HG03571 (cell line): Measurements from ENCODE around the gene LYSMD2.

ENCODE experiments used
- ATAC-seq: cut with Tn5 transposase; IDR thresholded peaks from one replicate; pipeline ENCODE4 v1.9.1; 2021; ENCODE audit not compliant: unreplicated experiment

The LYSMD2 gene

DNA sequence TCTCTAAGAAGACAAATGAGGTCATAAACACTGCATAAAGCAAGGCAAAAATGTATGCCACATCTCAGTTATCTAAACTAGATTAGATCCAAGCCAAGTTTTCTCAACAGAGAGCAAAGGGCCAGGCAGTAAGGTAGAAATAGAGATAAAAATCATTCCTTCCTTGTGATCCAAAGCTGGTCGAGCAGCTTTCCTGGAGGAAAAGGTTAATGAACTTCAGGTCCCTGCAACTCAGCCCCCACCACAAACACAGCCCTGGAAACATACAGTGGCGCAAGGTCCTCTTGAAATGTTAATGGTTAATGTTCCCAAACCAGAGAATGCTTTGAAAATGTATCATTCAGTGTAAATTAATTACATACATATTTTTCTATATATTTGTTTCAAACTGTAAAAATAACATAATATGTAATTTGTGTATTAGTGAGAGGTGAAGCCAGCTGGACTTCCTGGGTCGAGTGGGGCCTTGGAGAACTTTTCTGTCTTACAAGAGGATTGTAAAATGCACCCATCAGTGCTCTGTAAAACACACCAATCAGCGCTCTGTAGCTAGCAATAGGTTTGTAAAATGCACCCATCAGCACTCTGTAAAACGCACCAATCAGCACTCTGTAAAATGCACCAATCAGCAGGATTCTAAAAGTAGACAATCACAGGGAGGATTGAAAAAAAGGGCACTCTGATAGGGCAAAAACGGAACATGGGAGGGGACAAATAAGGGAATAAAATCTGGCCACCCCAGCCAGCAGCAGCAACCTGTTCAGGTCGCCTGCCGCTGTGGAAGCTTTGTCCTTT, 17.1 kb downstream of the LYSMD2 start:
- no peak for ATAC-seq

DNA sequence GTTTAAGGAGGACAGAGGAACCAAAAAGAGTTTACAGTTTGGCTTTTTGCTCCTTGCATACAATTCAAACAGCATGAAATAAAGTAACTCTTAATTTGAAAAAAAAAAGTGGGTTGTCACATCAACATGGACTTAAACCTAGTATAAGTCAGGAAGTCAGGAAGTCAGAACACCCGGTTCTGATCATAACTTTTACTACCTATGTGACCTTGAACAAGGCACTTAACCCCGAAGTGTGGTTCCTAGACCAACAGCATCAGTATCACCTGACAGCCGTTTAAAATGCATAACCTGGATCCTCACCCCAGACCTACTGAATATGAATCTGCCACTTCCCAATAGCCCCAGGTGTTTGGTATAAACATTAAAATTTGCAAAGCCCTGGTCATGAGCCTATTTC, 18.7 kb downstream of the LYSMD2 start:
- ATAC-seq, result no peak

DNA sequence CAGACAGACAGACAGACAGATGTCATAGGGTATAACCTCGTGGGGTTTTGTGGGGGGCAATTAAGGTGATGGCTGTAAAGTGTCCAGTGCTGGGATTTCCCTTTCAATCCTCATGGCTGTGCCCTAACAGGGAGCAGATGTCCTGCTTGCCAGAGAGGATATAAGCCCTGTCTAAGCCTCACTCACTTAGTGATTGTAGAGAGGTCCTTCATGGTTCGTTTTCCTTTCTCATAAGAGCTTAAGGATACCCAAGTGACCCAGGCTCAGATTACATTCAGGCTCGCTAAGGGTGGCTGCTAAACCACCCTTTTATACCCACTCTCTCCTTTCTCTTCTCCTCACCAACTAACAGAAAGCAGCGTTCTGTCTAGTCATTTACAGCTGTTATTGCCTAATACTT, 19.2 kb downstream of the LYSMD2 start:
- no peak for ATAC-seq

DNA sequence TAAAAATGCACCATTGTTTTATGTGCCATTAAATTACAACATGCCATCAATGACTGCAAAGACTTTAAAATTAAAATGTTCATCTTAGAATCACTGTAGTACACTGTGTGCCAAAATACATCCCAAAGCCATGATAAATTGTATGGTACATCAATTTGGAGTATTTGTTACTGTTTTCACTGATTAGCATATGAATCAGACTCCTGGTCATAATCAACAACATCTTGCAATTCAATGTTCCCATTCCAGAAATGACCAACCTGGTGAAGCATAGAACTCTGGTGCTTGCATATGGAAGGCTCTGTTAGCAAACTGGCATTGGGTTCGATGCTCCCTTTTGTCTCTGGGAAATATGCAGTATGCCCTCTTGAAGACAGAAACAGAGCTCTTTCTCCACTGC, 22.5 kb downstream of the LYSMD2 start:
- ATAC-seq, result no peak

DNA sequence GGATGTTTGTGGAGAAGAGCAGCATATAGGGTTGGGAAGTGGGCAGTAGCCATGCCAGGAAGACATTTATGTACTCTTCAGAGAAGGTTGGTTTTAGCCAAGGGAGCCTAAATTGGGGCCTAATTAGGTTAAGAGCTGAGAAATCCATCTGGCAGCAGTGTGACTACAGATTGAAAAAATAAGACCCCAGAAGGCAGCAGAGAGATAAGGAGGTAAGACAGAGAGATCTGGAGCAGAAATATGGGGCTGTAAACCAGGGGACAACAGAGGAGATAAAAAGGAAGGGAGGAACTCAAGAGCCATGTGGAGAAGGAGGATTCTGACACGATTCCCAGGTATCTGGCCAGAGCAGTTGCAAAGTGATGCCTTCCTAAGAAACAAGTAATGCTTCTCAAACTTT, 23.3 kb downstream of the LYSMD2 start:
- ATAC-seq, result no peak

DNA sequence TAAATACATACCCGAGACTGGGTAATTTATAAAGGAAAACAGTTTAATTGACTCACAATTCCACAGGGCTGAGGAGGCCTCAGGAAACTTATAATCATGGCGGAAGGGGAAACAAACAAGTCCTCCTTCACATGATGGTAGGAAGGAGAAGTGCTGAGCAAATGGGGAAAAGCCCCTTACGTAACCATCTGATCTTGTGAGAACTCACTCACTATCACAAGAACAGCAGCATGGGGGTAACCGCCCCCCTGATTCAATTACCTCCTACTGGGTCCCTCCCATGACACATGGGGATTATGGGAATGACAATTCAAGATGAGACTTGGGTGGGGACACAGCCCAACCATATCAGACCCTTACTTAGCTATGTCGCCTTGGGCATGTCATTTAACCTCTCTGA, 28.4 kb downstream of the LYSMD2 start:
- ATAC-seq, result no peak

DNA sequence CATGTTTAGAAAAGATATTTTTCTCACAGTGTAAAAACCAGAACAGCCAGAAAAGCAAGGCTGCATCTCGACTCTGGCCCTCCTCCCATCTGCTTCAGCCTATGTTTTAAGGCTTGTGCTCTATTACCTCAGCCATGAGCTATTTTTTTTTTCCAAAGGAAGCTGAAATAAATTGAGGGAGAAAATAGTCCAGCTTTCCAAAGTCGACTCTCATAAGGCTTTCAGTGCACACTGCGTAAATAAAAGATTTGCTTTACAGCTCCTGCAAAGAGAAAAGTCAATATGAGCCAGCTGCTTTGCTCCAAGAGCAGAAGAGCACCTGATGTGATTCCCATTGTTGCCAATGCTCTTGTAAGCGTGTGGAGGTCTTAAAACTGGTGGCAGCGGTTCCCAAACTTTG, 29.4 kb downstream of the LYSMD2 start:
- no peak for ATAC-seq

DNA sequence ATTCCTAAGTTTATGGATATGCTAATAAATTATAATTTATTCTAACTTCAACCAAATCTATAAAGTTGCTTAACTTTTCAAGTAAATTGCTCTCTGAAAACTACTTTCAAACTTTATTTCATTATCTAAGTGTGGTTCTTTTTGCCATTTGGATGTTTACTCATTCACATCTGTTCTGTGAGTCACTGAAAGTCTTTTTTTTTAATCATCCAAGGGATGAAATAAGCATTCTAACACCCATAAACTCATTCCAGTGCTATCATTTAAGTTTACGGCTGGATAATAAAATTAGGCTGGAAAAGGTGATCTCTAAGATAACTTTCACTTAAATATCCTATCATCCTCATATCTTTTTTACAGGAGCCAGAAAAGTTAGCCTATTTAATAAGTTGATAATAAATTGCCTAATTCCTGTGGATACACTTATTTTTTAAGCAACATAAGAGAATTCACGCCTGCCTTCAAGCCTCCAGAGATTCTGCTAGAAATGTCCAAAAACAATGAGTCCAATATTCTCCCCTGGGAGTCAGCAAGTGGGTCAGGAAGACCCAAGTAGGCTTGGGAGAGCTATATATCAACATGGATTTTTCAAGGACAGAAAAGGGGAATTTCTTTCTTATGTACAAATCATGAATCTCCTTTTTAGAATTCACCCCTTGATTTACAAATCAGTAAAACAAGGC, 30.4 kb downstream of the LYSMD2 start:
- ATAC-seq, result no peak

DNA sequence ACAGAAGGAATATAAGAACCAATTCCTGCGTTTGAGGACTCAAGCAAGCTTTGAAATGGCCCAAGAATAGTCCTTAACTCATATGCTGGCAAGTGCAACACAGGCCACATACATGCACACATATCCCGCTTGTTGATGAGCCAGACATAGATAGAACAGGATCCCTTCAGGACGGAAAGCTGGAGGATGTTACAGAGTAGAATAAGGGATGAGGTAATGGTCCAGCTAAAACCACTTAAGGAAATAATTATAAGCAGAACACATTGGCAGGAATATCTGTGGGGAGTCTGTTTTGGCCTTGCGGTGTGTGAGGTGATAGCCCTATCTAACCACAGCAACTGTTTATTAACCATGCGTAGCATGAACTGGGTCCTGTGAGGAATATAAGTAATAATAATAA, 31.2 kb downstream of the LYSMD2 start:
- no peak for ATAC-seq

DNA sequence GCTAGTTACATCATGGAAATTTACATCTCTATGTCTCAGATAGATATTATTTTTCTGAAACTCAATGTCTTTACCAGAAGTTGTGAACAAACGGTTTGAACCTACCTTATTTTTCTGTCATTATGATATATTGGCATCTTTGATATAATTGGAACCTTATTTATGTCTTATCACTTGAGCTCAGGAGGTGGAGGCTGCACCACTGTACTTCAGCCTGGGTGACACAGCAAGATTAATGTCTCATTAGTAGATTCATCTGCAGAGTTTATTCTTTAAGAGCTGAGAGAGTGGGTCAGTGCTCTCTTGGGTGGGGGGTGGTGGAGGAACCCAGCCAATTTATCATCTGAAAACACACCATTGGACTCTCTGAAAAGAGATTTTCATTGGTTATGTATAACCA, 34.7 kb downstream of the LYSMD2 start:
- ATAC-seq, result no peak

DNA sequence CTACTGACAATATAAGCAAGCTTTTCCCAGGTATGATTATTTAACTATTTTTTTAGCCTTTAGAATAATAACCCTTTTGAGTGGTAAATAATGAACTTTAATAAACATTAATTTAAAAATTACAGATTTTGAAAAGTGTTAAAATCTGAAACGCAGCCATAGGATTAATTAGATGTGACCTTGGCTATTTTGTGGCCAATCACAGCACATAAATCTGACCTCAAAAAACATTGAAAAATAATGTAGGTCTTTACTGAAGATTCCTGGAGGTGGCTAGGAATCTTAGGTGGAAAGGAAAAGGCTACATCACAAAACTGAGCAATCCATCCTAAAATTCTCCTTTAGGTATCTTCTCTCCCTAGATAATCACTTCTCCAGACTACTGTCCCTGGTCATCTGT, 38.1 kb downstream of the LYSMD2 start:
- no peak for ATAC-seq

DNA sequence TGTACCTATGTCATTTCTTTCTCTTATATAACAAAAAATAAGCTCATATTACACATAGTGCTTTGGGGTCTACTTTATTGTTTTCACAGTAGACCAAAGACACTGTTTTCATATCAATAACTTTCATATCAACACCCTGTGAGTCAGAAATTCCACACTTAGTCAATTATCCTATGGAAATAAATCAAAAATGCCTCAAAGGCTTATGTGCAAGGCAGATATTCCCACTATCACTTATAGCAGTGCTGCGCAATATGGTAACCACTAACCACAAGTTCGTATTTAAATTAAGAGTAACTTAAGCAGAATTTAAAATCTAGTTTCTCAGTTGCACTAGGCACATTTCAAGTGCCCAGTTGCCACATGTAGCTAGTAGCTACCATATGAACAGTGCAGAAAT, 40.3 kb downstream of the LYSMD2 start:
- ATAC-seq, result no peak

DNA sequence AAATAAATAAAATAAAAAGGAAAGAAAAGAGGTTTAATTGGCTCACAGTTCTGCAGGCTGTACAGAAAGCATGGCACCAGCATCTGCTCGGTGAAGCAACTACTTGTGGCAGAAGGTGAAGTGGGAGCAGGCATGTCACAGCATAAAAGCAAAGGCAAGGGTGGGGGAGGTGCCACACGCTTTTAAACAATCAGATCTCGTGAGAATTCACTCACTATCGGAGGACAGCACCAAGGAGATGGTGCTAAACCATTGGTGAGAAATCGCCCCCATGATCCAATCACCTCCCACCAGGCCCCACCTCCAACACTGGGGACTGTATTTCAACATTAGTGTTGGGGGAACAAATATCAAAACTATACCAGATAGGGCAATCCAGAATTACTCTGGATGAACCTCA, 40.9 kb downstream of the LYSMD2 start:
- no peak for ATAC-seq

DNA sequence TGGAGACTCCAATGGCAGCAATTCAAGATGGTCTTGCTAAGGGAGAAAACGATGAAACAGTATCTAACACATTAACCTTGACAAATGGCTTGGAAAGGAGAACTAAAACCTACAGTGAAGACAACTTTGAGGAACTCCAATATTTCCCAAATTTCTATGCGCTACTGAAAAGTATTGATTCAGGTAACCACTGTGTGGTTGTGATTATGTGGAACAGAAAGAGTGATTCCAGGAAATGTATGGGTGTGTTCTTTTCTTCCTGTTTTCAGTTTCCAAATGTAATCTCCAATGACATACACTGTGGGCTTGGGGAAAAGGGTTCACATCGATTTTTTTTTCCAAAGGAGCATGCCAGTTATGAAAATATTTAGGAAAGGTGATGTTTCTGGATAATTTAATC, 45.3 kb downstream of the LYSMD2 start:
- no peak for ATAC-seq

DNA sequence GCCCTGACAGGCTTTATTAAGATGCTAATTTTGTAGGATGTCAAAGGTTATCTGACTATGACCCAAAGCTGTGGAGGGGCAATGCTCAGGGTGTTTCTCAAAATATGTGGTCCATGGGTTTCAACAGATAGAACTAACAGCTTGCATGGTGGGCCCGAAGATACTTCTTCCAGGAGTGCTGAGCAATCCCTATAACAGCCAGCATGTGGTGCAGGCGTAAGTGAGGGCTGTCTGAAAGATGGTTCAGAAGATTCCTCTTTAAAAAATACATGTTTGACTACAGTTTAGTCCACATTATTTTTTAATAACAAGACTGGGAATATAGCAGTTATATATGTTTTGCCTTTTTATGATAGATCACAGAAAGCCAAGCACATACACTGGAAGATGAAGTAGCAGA, 48.6 kb downstream of the LYSMD2 start:
- ATAC-seq, result no peak

DNA sequence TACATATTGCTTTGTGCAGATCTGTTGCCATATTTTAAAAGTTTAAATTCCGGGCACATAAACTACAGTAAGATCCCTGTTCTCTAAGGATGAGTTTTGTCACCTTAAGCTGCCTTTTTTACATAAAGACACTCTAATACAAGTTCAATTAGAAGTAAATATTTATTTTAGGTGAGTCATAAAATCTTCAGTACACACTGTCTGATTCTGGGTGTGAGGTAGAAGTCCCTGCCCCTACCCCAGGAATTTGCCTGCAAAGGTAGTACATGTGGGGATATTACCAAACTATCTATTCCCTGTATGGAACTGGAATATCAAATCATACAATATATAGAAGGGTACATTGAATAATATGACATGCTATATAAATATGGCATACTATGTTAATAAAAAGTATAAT, 49.9 kb downstream of the LYSMD2 start:
- no peak for ATAC-seq

DNA sequence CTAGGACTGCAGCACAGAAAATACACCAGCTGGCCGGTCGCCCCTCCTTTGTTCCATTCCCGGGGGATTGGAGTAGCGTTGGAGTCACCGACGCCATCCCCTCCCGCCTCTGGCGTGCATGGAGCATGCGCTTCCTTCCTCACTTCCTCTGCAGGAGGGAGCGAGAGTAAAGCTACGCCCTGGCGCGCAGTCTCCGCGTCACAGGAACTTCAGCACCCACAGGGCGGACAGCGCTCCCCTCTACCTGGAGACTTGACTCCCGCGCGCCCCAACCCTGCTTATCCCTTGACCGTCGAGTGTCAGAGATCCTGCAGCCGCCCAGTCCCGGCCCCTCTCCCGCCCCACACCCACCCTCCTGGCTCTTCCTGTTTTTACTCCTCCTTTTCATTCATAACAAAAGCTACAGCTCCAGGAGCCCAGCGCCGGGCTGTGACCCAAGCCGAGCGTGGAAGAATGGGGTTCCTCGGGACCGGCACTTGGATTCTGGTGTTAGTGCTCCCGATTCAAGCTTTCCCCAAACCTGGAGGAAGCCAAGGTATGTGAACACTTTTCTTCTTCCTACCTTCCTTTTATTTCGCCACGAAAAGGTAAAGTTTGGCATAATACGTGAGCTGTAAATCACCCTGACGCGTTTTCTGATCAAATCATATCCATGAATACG, 56.0 kb downstream of the LYSMD2 start, which contains the start of gene SCG3:
TSS of gene SCG3 (plus strand) at position 201 of the 661 bp plus-strand sequence. CDS start at position 454, 253 bp downstream.
- no peak for ATAC-seq

DNA sequence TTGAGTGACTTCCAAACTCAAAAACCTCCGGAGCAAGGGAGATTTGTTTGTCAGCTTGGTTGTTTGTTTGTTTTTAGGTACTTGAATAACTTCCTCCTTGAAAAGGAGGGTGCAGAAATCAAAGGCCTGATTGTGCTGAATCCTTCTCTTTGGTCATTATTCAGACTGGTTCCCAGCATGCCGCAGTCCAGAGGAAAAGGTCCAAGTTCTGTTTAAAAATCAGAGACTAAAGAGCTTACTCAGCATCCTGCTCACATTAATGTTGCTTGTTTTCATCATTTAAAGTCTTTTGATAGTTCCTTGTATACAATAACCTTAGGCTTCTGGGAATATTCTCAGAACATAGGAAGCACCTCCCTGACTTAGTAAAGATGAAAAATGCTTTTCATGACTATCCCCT, 57.1 kb downstream of the LYSMD2 start:
- ATAC-seq, result no peak

DNA sequence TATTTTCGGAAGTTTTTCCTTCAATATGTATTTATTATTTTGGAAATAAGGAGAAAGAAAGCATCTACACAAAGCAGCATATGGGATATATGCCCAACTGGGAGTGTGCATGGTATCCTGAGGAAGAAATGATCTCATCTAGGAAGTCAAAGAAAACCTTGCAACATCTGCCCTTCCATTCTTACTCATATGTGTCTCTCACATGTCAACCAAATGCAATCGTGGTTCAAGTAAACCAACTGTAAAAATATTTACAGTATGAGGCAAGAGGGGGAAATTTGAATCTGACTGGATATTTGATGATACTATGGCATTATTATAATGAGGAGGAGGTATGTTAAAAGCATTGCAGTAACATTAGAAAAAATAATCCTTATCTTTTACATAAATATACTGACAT, 59.4 kb downstream of the LYSMD2 start:
- ATAC-seq, result no peak

DNA sequence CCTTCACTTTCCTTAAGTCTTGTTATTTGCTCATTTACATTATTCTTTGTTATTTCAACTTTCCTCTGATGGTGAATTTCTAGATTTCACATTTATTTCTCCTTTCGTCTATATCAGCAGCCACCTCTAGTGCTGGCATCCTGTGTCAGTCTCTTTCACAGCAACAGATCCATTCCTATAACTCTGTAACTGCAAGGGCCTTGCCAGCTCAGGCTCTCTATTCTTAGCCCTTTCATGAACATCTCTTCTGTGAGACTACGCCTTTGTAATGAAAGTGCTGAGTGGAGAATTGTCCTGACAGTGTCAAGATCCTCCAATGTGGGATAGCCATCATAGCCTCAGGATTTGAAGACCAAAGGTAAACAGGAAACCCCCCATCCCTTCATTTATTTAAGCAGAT, 60.0 kb downstream of the LYSMD2 start:
- ATAC-seq, result no peak

DNA sequence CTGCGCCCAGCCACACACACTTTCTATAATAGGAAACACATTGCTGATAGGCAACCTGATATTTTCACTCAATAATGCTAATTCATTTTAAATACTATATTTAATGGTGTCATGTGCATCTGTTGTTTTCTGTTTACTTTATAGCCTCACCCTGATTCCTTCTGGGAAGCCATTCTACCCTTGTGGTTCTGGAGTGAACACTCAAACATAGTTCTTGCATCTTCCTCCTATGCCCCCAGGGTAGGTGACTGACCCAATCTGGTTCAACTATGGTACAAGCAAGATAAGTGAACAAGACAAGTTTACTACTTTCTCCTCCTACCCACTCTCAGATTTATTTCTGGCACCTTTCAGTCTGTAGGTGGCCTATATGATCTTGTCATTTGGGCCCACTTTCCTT, 60.4 kb downstream of the LYSMD2 start:
- ATAC-seq, result no peak

DNA sequence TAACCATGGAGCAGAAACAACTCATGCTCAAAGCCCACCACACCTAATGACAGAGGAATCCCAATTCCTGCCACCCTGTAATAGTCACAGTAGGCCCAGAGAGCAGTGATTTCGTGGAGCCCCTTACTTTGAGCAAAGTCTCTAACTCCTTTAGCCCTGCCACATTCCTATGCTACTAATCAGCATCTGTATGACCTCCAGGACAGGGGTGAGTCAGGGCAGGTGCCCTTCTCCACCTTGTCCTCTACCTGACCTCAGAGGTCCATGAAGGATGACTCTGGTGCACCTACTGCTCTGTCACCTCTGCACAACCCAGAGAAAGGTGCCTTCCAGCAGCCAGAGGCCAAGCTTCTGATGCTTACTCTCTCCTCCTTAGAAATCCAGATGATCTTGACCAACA, 62.2 kb downstream of the LYSMD2 start:
- ATAC-seq, result no peak
